ENCODE measurements around the gene RILPL1. TPM values are rescaled to one million over a fixed set of nuclear protein-coding genes. Genes with fewer than 3 reads are reported as not detected.
A peak's percentile ranks its signal among the peaks of the same experiment; 100 is the strongest.

RILPL1 gene
- total and polyA plus RNA-seq, 9 of the 15 experiments (the other 6 are each of a cell fraction or from before 2014, with no cell fraction given), result 0.25 to 10.6 (median 8.6) TPM

- TF ChIP-seq, protein P1, sequence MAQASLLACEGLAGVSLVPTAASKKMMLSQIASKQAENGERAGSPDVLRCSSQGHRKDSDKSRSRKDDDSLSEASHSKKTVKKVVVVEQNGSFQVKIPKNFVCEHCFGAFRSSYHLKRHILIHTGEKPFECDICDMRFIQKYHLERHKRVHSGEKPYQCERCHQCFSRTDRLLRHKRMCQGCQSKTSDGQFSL (CRISPR knock-in tag; IDR thresholded peaks at IDR 0.05), result peak; percentile 76; the same call in 1 of the 2 replicates
- TF ChIP-seq, protein P1 (tag; IDR thresholded peaks at IDR 0.05), result no peak
- no peak for TF ChIP-seq NFE2 (IDR thresholded peaks at IDR 0.05; ENCODE audit: low read depth)
- TF ChIP-seq MYNN (IDR thresholded peaks at IDR 0.05), result no peak
- TF ChIP-seq MYNN (CRISPR knock-in tag; IDR thresholded peaks at IDR 0.05), result no peak
- no peak for TF ChIP-seq DPF2 (IDR thresholded peaks at IDR 0.05)
- TF ChIP-seq ZNF511 (CRISPR knock-in tag; IDR thresholded peaks at IDR 0.05), result peak; percentile 92
- TF ChIP-seq RBFOX2 (IDR thresholded peaks at IDR 0.05; ENCODE audit: low read depth, low read length), result peak; percentile 84
- no peak for TF ChIP-seq ZNF347 (CRISPR knock-in tag; IDR thresholded peaks at IDR 0.05; ENCODE audit: low read depth)
- no peak for TF ChIP-seq ZNF77 (CRISPR knock-in tag; IDR thresholded peaks at IDR 0.05)
- TF ChIP-seq POLR2AphosphoS5 (IDR thresholded peaks at IDR 0.05; ENCODE audit: control insufficient read depth, insufficient read depth, low read depth, low read length), result no peak
- no peak for TF ChIP-seq ZBTB7A (IDR thresholded peaks at IDR 0.05; ENCODE audit: borderline replicate concordance, control insufficient read depth, low read depth, low read length)
- TF ChIP-seq CBX2 (IDR thresholded peaks at IDR 0.05; ENCODE audit: insufficient read depth, low read length, poor library complexity, severe bottlenecking), result no peak
- no peak for TF ChIP-seq ZNF436 (CRISPR knock-in tag; IDR thresholded peaks at IDR 0.05)
- TF ChIP-seq TEAD1 (CRISPR knock-in tag; IDR thresholded peaks at IDR 0.05), result peak in 1 of 2 experiments; percentile 70; a peak in 1 of 4 replicates
- TF ChIP-seq ZNF644 (tag; IDR thresholded peaks at IDR 0.05; ENCODE audit: low read depth), result no peak
- TF ChIP-seq, protein P2, sequence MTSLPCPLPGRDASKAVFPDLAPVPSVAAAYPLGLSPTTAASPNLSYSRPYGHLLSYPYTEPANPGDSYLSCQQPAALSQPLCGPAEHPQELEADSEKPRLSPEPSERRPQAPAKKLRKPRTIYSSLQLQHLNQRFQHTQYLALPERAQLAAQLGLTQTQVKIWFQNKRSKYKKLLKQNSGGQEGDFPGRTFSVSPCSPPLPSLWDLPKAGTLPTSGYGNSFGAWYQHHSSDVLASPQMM (CRISPR knock-in tag; IDR thresholded peaks at IDR 0.05), result no peak
- TF ChIP-seq FOS (IDR thresholded peaks at IDR 0.05; ENCODE audit: extremely low read depth, insufficient read length), result no peak
- TF ChIP-seq RB1 (IDR thresholded peaks at IDR 0.05; ENCODE audit: low read depth), result peak; percentile 1; the same call in 1 of the 2 replicates
- no peak for TF ChIP-seq SREBF2 (CRISPR knock-in tag; IDR thresholded peaks at IDR 0.05)
- TF ChIP-seq OTX1 (CRISPR knock-in tag; IDR thresholded peaks at IDR 0.05), result no peak
- TF ChIP-seq, protein P3, sequence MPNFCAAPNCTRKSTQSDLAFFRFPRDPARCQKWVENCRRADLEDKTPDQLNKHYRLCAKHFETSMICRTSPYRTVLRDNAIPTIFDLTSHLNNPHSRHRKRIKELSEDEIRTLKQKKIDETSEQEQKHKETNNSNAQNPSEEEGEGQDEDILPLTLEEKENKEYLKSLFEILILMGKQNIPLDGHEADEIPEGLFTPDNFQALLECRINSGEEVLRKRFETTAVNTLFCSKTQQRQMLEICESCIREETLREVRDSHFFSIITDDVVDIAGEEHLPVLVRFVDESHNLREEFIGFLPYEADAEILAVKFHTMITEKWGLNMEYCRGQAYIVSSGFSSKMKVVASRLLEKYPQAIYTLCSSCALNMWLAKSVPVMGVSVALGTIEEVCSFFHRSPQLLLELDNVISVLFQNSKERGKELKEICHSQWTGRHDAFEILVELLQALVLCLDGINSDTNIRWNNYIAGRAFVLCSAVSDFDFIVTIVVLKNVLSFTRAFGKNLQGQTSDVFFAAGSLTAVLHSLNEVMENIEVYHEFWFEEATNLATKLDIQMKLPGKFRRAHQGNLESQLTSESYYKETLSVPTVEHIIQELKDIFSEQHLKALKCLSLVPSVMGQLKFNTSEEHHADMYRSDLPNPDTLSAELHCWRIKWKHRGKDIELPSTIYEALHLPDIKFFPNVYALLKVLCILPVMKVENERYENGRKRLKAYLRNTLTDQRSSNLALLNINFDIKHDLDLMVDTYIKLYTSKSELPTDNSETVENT (CRISPR knock-in tag; IDR thresholded peaks at IDR 0.05), result no peak
- TF ChIP-seq, protein P4, sequence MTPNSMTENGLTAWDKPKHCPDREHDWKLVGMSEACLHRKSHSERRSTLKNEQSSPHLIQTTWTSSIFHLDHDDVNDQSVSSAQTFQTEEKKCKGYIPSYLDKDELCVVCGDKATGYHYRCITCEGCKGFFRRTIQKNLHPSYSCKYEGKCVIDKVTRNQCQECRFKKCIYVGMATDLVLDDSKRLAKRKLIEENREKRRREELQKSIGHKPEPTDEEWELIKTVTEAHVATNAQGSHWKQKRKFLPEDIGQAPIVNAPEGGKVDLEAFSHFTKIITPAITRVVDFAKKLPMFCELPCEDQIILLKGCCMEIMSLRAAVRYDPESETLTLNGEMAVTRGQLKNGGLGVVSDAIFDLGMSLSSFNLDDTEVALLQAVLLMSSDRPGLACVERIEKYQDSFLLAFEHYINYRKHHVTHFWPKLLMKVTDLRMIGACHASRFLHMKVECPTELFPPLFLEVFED (CRISPR knock-in tag; conservative IDR thresholded peaks at IDR 0.05), result no peak
- no peak for TF ChIP-seq HIVEP1 (CRISPR knock-in tag; IDR thresholded peaks at IDR 0.05)
Observed at GRCh38 chr12:123532808-123533649, 490 bp downstream of the RILPL1 start (continued).

Measured in K562 (cell line).